Measurements from ENCODE around the gene CSTA. TPM values are rescaled to one million over a fixed set of nuclear protein-coding genes. Genes with fewer than 3 reads are reported as not detected.

Gene CSTA
- total and polyA plus RNA-seq, 2 of the 13 experiments (the other 11 are each of a cell fraction or from before 2014, with no cell fraction given) = 3.9 to 11.0 TPM

- no peak for TF ChIP-seq STAT6 (CRISPR knock-in tag; IDR thresholded peaks at IDR 0.05; ENCODE audit: borderline replicate concordance)
- peak; percentile 49 for TF ChIP-seq IKZF4 (CRISPR knock-in tag; IDR thresholded peaks at IDR 0.05; ENCODE audit: borderline replicate concordance, low read depth, not compliant biosample characterization)
- TF ChIP-seq FOXO4 (CRISPR knock-in tag; conservative IDR thresholded peaks at IDR 0.05) = no peak
- TF ChIP-seq PPARG (CRISPR knock-in tag; conservative IDR thresholded peaks at IDR 0.05) = 0 out of 2 replicates have a peak, but pooled peaks have one; percentile 69
- peak; percentile 94 for TF ChIP-seq BRD4 (CRISPR knock-in tag; IDR thresholded peaks at IDR 0.05)
- peak; percentile 87; the same call in 1 of the 2 replicates for TF ChIP-seq ZSCAN21 (CRISPR knock-in tag; IDR thresholded peaks at IDR 0.05; ENCODE audit: borderline replicate concordance)
- peak; percentile 88; the same call in 1 of the 2 replicates for TF ChIP-seq ZNF691 (CRISPR knock-in tag; IDR thresholded peaks at IDR 0.05; ENCODE audit: borderline replicate concordance, low read depth)
- TF ChIP-seq PAX8 (CRISPR knock-in tag; IDR thresholded peaks at IDR 0.05; ENCODE audit: borderline replicate concordance) = no peak
- peak; percentile 96 for TF ChIP-seq ZNF782 (CRISPR knock-in tag; IDR thresholded peaks at IDR 0.05; ENCODE audit: borderline replicate concordance)
- TF ChIP-seq ATF1 (CRISPR knock-in tag; IDR thresholded peaks at IDR 0.05) = no peak
- TF ChIP-seq ZNF660 (CRISPR knock-in tag; IDR thresholded peaks at IDR 0.05; ENCODE audit: borderline replicate concordance, low read depth) = no peak
- TF ChIP-seq FOXK1 (CRISPR knock-in tag; IDR thresholded peaks at IDR 0.05; ENCODE audit: borderline replicate concordance, low read depth) = peak; percentile 69; the same call in 1 of the 2 replicates
- peak; percentile 95 for TF ChIP-seq KDM3A (CRISPR knock-in tag; IDR thresholded peaks at IDR 0.05; ENCODE audit: low read depth)
- no peak for TF ChIP-seq HOXA7 (CRISPR knock-in tag; IDR thresholded peaks at IDR 0.05)
- no peak for TF ChIP-seq ZFP36 (IDR thresholded peaks at IDR 0.05; ENCODE audit: borderline replicate concordance, low read depth, low read length, partially characterized antibody)
- TF ChIP-seq PAXIP1 (CRISPR knock-in tag; conservative IDR thresholded peaks at IDR 0.05) = peak; percentile 66; the same call in 1 of the 2 replicates
- peak; percentile 68; the same call in 1 of the 2 replicates for TF ChIP-seq ZZZ3 (CRISPR knock-in tag; IDR thresholded peaks at IDR 0.05; ENCODE audit: borderline replicate concordance)
Observed at GRCh38 chr3:122383771-122384697, 59.0 kb downstream of the CSTA start, which contains the start of gene FAM162A (continued).

All from HepG2 (cell line).